RCC 7860 (cell line): ENCODE measurements around the gene LRRC38.
"Not testable (repeated sequence)": the region's sequence is repeated elsewhere in the genome, so short reads cannot be mapped to it uniquely, and the experiment has no call there.

Experiments used
- DNase-seq: peaks from one replicate; pipeline ENCODE4 v3.0.0-alpha.2; 2015; ENCODE audit warnings: low spot score
- FAIRE-seq: peaks from 2 replicates; lab custom pipeline; 2012; peaks lifted over from hg19 to GRCh38; lab: Jason Lieb, UNC

The LRRC38 gene, protein sequence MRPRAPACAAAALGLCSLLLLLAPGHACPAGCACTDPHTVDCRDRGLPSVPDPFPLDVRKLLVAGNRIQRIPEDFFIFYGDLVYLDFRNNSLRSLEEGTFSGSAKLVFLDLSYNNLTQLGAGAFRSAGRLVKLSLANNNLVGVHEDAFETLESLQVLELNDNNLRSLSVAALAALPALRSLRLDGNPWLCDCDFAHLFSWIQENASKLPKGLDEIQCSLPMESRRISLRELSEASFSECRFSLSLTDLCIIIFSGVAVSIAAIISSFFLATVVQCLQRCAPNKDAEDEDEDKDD

GRCh38 chr1:13513895-13514546, at the start of gene LRRC38:
LRRC38 (minus strand) TSS chr1:13514003; CDS start chr1:13513593, 410 bp downstream.
- FAIRE-seq (no peak), DNase-seq (no peak)

- not testable (repeated sequence) for FAIRE-seq, DNase-seq
Observed at GRCh38 chr1:13562981-13563380, 49.2 kb upstream of the LRRC38 start.

GRCh38 chr1:13560541-13560940, 46.7 kb upstream of the LRRC38 start:
- DNase-seq (no peak), FAIRE-seq (no peak)

GRCh38 chr1:13556224-13556764, 42.5 kb upstream of the LRRC38 start:
- DNase-seq (no peak), FAIRE-seq (no peak)

DNA sequence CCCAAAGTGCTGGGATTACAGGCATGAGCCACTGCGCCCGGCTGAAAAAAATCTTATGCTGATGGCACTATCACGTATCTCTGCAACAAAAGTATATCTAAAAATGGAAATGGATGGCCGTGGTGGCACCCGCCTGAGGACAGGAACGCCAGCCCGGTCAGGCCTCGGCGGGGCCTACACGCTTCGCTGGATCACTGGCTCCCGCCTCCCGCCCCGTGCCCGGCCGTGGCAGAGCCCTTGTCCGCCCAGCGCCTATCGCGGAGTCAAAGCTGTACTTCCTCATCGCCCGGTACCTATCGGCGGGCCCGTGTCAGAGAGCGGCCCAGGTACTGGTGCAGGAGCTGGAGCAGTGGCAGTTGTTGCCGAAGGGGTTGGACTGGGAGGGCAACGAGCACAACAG, 41.0 kb upstream of the LRRC38 start:
- no peak for DNase-seq
- FAIRE-seq: no peak

- FAIRE-seq: no peak
Observed at GRCh38 chr1:13550663-13551062, 36.9 kb upstream of the LRRC38 start.

DNA sequence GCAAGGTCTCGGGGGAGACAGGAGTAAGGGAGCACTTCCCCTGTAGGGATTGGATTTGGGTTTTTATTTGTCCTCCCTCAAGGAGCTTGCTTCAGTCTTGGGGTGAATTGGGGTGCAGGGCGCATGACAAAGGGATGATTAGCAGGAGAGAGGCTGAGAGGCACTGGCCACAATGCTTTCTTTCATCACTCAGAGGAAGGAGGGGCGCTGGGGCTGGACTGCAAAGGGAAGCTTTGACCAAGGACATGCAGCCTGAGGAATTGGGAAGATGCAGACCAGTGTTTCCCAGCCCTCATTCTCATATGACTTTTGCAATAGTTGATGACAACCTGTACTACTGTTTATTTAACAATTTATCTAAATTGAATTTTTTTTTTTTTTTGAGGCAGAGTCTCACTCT, 35.7 kb upstream of the LRRC38 start:
- FAIRE-seq: no peak
- DNase-seq: no peak

More at GRCh38 chr1:13550663-13551062, 36.9 kb upstream of the LRRC38 start:
- DNase-seq: no peak

- FAIRE-seq: no peak
Observed at GRCh38 chr1:13549021-13549420, 35.2 kb upstream of the LRRC38 start.

DNA sequence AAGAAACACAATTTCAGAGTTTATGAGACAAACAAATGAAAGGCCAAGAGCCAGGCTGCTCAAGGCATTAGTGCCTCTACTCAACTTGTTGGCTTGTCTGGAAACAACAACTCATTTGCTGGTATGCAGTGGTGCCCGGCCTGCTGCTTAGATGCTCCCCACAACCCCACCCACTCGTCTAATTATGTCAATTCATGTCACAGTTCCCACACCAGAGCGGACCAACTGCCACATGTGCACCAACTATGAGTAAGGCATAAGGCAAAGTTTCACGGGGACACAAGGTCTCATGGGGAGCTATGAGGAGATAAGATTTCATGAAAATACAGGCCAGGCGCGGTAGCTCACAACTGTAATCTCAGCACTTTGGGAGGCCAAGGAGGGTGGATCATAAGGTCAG, 34.5 kb upstream of the LRRC38 start:
- no peak for FAIRE-seq
- no peak for DNase-seq

More at GRCh38 chr1:13549021-13549420, 35.2 kb upstream of the LRRC38 start:
- no peak for DNase-seq

DNA sequence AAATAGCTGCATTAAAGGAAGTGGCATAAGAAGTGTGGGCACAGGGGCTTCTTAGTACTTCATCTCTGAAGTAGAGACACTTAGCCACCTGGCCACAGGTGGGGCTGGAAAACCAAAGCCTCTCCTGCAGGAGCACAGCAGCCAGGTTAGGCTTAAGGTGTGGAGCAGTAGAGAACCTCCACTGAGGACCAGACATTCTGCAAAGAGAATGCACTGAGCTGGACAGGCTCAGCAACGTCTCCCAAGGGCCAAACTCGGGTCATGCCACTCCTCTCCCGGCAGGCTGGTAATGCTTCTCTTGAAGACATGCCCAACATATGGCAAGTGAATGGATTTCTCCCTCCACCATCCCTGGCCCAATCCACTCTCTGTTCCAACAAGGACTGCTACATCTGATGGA, 33.0 kb upstream of the LRRC38 start:
- DNase-seq: no peak
- FAIRE-seq: no peak

DNA sequence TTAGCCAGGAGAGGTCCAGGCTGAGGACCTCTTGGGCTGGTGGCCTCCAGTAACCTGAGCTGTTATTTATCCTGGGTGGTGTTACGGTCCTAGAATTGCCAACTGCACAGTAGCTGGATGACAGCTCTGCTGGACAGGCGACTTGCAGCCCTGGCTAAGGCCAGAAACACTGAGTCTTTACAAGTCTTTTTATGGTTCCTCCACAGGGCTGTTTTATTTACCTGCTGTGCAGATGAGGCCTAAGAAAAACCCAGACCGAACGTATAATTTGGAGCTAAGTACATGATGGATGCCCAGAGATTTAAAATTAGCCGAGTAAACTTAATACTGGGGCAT, 30.4 kb upstream of the LRRC38 start:
- FAIRE-seq (no peak), DNase-seq (no peak)

- no peak for FAIRE-seq
Observed at GRCh38 chr1:13543451-13544220, 29.8 kb upstream of the LRRC38 start.

DNA sequence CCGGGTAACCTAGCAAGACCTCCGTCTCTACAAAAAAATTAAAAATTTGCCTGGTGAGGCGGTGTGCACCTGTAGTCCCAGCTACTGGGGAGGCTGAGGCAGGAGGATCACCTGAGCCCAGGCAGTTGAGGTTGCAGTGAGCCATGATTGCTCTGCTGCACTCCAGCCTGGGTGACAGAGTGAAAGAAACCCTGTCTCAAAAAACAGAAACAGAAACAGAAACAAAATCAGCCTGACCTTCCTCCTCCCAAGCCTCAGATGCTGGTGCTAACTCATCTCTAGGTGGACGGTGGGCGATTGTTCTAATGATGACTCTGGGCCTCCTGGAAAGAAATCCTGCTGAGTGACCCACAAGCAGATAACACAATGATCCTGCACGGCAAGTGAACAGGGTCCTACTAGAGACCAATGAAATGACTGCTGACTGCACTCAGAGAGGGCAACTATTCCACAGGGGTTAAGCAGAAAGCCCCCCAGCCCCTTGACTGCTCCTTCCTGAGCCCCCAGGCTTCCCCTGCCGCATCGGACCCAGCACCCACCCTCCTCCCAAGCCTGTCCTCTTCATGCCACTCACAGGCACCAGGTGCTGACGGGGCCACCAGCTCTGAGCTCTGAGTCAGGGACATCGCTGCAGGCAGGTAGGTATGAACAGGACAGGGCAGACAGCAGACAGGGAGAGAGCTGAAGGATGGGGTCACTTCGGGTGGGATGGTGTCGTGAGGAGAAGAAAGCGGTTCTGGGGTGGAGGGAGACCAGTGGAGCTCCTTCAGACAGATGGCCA, 27.8 kb upstream of the LRRC38 start:
- FAIRE-seq: no peak
- no peak for DNase-seq

More at GRCh38 chr1:13543451-13544220, 29.8 kb upstream of the LRRC38 start:
- no peak for DNase-seq

DNA sequence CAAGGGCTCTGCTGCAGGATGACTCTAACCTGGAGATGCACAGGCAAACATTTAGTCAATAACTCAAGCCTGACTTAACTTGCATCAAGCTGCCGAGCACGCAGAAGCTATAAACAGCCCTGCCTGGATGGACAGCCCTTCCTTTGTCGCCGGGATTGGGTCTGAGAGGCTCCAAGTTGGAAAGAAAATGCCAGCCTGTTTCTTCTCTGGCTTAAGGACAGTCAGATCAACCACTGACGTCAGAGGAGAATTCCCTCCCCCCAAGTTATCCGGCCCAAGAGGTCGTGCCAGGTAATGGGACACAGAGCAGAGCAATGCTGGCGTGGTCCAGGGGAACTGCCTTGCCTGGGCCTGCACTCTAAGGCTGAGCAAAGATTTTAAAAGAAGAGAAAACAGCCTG, 27.1 kb upstream of the LRRC38 start:
- DNase-seq: no peak
- no peak for FAIRE-seq

- FAIRE-seq (no peak), DNase-seq (no peak)
Observed at GRCh38 chr1:13539683-13540082, 25.9 kb upstream of the LRRC38 start.

- no peak for FAIRE-seq
- DNase-seq: no peak
Observed at GRCh38 chr1:13538832-13539231, 25.0 kb upstream of the LRRC38 start.

DNA sequence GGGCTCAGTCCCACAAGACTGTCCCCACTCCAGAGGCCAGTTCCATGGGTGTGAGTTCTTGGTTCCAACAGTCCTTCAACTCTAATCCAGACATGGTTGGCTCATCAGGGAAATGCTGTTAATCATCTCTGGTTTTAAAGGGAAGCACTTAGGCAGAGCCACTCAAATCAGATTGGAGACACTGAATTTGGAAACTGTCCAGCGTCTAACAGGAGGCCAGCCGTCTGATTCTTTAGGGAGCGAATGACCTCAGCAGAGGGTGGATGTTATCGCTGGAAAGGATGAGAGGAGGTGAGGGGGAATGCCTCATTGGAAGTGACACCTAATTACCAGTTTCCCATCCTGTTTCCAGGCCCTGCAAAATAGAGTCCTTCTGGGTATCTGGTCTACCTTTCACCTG, 22.8 kb upstream of the LRRC38 start:
- FAIRE-seq (no peak), DNase-seq (no peak)

DNA sequence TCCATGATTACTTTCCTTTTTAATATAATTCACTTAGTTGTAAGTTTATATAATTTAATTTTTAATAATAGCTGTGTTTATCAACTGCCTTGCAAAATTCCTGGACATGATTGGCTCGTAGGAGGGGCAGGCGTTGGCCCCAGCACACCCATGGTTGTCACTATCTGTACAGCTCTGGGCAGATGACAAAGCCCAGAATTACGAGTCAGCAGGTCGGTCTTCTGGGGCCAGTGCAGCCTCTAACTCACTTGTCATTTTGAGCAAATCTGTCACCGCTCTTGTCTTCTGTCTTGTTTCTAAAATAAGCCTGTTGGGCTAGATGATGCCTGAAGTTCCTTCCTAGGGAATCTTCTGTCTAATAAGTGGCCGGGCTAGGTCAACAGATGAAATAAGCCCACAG, 21.4 kb upstream of the LRRC38 start:
- no peak for FAIRE-seq

GRCh38 chr1:13528320-13528719, 14.5 kb upstream of the LRRC38 start:
- DNase-seq: no peak
- FAIRE-seq: no peak

More for the DNA sequence above, 21.4 kb upstream of the LRRC38 start:
- no peak for DNase-seq

DNA sequence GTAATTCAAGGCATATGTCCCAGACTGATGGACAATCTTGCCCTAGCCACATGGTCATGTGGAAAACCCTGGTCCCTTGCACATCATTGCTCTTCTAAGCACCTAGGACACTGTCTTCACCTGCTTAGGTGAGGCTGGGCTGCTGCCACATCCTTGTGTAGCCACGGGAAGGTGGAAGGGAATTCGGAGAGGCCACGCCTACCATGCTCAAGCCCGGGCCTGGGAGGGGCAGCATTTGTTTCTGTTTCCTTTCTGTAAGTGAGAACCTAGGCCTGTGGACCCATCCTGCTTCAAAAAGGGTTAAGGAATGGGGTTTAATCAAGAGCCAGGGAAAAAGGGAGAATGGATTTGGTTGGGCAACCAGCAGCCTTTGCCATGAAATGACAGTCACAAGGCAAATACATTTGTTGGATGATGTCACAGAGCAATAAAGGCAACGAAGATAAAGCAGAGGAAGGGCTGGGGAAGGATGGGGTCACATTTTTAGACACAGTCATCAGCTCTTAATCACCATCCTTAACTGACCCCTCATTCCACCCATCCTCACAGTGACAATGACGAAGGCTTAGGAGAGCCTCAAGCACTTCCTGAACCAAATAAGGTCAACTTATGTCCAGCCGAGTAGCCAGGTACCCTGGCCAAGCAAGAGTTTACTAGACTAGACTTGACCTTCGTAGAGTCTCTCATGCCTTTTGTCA, 10.1 kb upstream of the LRRC38 start:
- FAIRE-seq: no peak
- no peak for DNase-seq
